ENCODE results near the gene SLC25A12.

SLC25A12 gene

GRCh38 chr2:171889333-171889732, 4.7 kb downstream of the SLC25A12 start:
- no peak for DNase-seq

- DNase-seq: no peak
Measured at GRCh38 chr2:171883275-171883893, 10.7 kb downstream of the SLC25A12 start.

GRCh38 chr2:171882089-171882769, 11.8 kb downstream of the SLC25A12 start:
- no peak for DNase-seq

- DNase-seq: no peak
Measured at GRCh38 chr2:171880774-171881173, 13.3 kb downstream of the SLC25A12 start.

GRCh38 chr2:171879865-171880264, 14.2 kb downstream of the SLC25A12 start:
- no peak for DNase-seq

GRCh38 chr2:171878481-171878993, 15.5 kb downstream of the SLC25A12 start:
- no peak for DNase-seq

GRCh38 chr2:171874963-171875362, 19.1 kb downstream of the SLC25A12 start:
- DNase-seq: no peak

GRCh38 chr2:171874517-171874916, 19.5 kb downstream of the SLC25A12 start:
- DNase-seq: no peak

- no peak for DNase-seq
Measured at GRCh38 chr2:171864357-171864985, 29.6 kb downstream of the SLC25A12 start.

- no peak for DNase-seq
Measured at GRCh38 chr2:171862501-171862900, 31.5 kb downstream of the SLC25A12 start.

GRCh38 chr2:171858397-171858958, 35.6 kb downstream of the SLC25A12 start:
- no peak for DNase-seq

- DNase-seq: no peak
Measured at GRCh38 chr2:171855401-171855800, 38.6 kb downstream of the SLC25A12 start.

- no peak for DNase-seq
Measured at GRCh38 chr2:171852366-171852888, 41.6 kb downstream of the SLC25A12 start.

- no peak for DNase-seq
Measured at GRCh38 chr2:171847627-171848026, 46.4 kb downstream of the SLC25A12 start.

- DNase-seq: no peak
Measured at GRCh38 chr2:171846894-171847293, 47.1 kb downstream of the SLC25A12 start.

- DNase-seq: no peak
Measured at GRCh38 chr2:171841996-171842395, 52.0 kb downstream of the SLC25A12 start.

GRCh38 chr2:171837736-171838135, 56.3 kb downstream of the SLC25A12 start:
- no peak for DNase-seq

GRCh38 chr2:171836146-171836910, 57.7 kb downstream of the SLC25A12 start:
- no peak for DNase-seq

GRCh38 chr2:171835386-171835785, 58.7 kb downstream of the SLC25A12 start:
- no peak for DNase-seq

- DNase-seq: no peak
Measured at GRCh38 chr2:171834286-171834685, 59.8 kb downstream of the SLC25A12 start.

GRCh38 chr2:171832489-171832888, 61.6 kb downstream of the SLC25A12 start:
- DNase-seq: no peak

GRCh38 chr2:171830039-171830438, 64.0 kb downstream of the SLC25A12 start:
- DNase-seq: no peak
